SW480 (cell line): ENCODE results near the gene KSR2.
"Not testable (repeated sequence)": the region's sequence is repeated elsewhere in the genome, so short reads cannot be mapped to it uniquely, and the experiment has no call there.

Experiments used
- DNase-seq: peaks from one replicate; pipeline ENCODE4 v3.0.0-alpha.2; 2016; ENCODE audit warnings: low spot score

The KSR2 gene

DNA sequence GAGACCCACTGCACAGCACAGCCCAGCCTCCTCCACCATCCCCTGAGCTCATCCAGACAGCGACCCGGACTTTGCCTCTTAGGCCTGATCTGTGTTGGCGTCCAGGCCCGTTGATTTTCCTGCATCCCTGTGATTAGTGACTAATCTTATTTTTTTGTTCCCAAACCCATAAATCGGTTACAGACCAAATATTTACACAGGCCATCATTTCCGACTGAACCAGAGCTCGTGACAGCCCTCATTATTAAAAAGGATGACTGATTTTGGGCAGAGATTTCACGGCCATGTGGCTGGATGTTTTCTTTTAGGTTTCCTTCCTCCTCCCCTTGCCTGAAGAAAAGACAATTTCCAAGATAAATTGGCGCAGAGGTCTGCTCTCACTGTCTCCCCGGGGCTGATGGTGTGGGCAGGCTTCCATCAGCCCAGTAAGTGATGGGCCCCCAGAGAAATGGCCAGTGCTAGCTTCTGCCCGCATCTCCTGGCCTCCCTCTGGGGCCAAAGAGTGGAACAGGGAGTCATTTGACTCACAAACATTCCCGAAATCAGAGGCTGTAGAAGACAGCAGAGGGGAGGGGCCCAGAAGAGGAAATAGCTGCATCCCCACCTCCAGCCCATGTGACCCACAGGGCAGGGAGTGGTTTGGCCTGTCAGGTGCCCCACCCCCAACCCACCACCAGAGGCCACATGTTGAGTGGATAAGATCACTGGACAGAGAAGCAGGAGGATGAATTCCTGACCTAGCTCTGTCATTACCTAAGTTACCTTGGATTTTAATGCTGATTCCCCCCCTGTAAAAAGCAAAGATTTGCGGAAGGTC is 283.5 kb downstream of the KSR2 start:
- peak; percentile 91 for DNase-seq

DNA sequence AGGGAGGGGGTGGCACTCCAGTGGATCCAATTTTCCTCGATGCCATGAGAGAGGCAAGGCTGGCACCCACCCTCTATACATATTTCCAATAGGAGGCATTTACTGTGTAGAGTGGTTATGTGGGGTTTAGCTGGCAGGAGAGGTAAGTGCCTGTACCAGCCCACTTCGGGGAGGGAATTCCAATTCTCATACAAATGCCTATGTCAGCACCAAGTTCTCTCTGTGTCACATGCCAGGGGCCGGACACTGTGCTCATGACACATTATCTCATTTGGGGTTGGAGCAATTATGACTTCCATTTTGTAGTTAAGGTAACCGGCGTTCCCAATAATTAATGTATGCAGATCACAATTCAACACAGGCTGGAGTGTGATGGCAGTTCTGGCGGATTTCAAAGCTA is 284.3 kb downstream of the KSR2 start:
- no peak for DNase-seq

DNA sequence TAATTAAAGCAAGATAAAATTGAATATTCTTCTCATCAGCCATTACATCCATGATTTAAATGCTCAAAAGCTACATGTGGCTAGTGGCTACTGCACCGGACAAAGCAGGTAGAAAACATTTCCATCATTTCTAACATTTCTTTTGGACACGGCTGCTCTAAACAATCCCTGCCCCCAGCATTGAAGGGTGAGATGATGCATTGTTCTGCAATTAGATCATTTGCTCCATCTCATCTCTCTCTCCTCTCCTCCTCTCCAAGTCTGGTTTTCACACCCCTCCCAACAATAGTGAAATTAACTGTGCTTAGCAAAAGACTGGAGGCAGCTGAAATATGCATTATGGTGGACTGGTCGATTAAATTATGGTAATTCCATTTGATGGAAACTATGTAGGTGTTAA is 288.5 kb downstream of the KSR2 start:
- no peak for DNase-seq

GRCh38 chr12:117679776-117680175 is 289.0 kb downstream of the KSR2 start:
- DNase-seq, result no peak

GRCh38 chr12:117674763-117675162 is 294.0 kb downstream of the KSR2 start:
- DNase-seq, result no peak

- DNase-seq, result peak; percentile 77
Measured at GRCh38 chr12:117674313-117674712, 294.5 kb downstream of the KSR2 start.

DNA sequence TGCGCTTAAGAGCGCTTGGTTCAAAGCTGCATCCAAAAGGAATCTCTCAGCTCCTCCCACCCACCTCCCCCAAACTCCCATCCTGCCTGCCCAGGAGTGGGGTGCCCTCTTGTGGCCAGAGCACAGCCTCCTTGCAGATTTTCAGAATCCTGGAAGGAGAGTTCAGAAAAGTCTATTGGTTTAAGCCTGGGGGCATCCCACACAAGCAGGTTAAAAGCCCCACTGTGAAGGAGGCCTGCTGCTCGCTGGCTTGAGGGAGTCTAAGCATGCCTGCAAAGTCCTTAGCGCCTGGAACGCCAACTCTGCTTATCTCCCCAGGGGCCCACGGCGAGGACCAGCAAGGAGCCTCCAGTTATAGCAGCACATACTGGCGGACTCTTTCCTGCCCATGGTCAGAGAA is 297.1 kb downstream of the KSR2 start:
- peak; percentile 9 for DNase-seq

GRCh38 chr12:117664169-117664568 is 304.6 kb downstream of the KSR2 start:
- DNase-seq, result no peak

DNA sequence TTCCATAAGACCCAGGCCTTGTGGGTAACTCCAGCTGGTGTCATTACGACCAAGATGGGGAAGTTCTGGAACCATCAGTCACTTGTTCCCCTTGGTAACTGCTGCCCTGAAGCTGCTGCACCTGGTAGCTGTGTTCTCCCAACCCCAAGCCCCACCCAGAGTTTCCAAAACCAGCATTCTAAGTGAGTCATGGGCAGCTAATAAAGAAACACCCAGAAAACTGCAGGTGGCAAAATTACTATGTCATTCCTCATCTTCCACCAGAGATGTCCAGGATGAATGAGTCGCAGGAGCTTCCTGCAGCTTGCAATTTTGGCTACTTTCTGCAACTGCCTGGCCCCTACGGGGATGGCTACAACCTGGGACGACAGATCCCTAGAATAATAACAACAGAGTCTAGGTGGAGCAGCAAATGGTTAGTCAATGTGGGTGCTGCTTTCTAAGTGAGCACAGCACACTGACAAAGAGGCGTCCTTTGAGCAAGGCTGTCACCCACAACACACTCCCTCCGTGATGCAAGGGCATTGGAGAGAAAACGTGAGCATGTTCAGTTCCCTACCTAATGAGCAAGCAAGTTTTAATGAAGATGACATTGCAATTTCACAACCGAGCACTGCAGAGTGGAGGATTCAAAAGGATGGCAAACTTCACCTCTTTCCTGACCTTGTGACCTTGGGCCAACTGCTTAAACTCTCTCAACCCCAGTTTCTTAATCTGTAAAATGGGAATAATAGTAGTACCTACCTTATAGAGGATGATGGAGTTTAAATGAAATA is 306.0 kb downstream of the KSR2 start:
- no peak for DNase-seq

- no peak for DNase-seq
Measured at GRCh38 chr12:117662220-117662619, 306.6 kb downstream of the KSR2 start.

DNA sequence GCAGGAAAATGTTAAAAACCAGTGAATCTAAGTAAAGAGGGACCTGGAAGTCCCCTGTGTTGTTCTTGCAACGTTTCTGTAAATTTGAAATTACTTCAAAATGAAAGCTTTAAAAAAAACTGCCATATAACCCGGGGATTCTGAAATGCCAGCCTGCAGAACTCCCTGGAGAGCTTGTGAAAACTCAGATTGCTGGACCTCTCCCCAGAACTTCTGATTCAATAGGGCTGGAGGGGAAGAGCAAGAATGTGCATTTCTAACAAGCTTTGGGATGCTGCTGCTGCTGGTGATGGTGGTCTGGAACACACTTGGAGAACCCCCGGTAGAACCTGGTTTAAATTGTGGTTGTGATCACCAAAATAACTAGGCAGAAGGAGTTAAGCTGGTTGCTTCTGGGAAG is 307.3 kb downstream of the KSR2 start:
- DNase-seq, result no peak

DNA sequence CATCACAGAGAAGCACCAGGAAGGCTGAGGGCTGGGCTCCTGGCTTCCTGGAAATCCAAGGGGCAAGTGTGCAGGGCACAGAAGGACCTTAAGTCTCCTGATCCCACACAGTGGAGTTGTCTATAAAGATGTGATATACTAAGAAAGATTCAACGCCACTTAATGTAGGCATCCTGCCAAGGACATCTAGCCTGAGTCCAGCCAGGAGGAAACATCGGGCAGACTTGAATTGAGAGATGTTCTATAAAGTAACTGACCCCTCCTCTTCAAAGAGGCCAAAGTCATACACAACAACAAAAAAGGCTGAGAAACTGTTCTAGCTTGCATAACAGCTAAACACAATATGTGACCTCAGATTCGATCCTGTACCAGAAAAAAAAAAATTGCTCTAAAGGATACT is 307.9 kb downstream of the KSR2 start:
- DNase-seq, result no peak

GRCh38 chr12:117658226-117658625 is 310.6 kb downstream of the KSR2 start:
- no peak for DNase-seq

GRCh38 chr12:117649796-117650195 is 319.0 kb downstream of the KSR2 start:
- no peak for DNase-seq

- DNase-seq, result no peak
Measured at GRCh38 chr12:117646520-117646919, 322.3 kb downstream of the KSR2 start.

DNA sequence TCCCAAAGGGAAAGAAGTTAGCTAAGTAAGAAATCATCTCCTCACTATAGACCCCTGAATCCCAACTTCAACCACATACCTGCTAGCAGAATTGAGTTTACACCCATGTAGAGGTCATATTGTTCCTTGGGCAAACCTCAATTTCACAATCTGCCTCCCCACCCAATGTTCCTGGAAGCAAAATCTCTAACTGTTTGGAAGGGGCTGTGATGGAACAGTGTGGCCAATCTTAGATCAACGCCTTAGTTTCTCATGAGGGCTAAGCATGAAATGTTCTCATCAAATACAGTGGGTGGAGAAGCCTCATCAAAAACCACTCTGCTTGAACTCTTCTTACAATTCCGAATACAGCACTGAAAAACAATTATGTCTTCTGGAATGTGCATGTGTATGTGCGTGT is 323.3 kb downstream of the KSR2 start:
- no peak for DNase-seq

DNA sequence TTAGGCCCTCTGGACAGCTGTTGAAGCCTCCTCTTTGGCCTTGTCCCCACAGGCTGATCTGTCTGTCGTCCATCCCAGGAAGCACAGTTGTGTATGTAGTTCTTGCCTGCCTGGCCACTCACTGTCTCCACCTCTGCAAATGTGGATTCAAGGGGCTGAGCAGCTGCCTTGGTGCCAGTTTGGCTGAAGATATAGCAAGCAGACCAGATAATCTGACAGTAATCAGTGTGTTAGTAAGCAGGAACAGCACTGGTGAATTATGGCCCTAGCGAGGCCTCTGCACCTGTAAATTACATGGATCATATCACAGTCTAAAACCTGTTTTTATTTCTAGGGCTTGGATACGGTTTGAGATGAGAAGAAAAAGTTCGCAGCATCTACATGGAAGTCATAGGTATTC is 324.8 kb downstream of the KSR2 start:
- DNase-seq, result no peak

- no peak for DNase-seq
Measured at GRCh38 chr12:117641885-117642284, 326.9 kb downstream of the KSR2 start.

- no peak for DNase-seq
Measured at GRCh38 chr12:117640511-117640910, 328.3 kb downstream of the KSR2 start.

DNA sequence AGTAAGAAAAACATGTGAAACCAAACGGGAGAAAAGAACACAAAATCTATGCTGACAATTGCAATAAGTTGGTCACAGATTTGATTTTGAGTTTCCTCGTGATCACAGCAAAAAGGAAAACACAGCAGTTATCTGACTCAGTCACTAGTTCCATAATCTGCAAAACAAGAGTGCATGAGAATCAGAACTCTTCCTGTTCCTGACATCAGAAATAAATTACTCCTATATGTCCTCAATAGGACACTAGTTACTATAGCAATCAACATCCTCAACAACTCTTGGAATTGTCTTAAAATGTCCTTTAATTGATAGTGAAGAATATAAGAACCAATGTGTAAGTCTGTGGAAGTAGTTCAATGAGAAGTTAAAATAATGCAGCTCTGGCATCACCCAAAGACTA is 339.3 kb downstream of the KSR2 start:
- DNase-seq, result no peak

DNA sequence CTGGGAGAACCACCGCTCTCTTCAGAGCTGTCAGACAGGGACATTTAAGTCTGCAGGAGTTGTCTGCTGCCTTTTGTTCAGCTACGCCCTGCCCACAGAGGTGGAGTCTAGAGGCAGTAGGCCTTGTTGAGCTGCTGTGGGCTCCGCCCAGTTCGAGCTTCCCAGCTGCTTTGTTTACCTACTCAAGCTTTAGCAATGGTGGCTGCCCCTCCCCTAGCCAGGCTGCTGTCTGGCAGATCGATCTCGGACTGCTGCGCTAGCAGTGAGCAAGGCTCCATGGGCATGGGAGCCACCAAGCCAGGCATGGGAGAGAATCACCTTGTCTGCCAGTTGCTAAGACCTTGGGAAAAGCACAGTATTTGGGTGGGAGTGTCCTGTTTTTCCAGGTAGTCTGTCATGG is 340.1 kb downstream of the KSR2 start:
- not testable (repeated sequence) for DNase-seq

DNA sequence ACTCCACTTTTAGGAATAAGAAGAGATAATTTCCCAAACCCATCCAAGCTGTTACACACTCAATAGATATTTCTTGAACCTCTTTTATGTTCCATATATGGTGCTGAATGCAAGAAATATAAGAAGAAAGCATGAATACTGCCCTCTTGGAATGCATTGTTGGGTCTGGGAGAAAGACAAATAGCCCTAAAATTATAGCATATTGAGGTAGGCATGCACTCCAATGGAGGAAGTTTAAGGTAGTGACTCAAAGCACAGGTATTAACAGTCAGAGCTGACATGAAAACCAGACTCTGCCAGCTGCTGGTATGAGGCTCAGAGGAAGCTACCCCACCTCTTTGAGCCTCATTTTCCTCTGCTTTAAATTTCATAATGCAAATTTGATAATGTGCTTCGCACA is 346.0 kb downstream of the KSR2 start:
- no peak for DNase-seq

DNA sequence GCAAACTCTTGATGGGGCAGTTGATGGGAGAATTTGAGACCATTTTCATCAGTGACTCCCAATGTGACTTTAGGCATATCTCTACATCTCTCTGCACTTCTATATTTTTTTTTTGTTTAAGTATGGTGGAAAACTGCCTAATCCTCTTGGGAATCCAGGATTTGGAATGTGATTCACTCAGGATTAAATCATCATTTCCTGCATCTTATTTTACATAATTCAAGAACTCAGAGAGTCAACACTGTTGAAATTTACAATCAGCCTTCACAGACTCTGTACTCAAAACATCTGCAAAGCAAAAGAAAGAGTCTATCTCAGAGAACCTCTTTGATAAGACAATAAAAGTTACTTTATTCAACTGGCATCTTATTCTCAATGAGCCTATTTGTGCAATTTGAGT is 346.7 kb downstream of the KSR2 start:
- DNase-seq, result no peak

DNA sequence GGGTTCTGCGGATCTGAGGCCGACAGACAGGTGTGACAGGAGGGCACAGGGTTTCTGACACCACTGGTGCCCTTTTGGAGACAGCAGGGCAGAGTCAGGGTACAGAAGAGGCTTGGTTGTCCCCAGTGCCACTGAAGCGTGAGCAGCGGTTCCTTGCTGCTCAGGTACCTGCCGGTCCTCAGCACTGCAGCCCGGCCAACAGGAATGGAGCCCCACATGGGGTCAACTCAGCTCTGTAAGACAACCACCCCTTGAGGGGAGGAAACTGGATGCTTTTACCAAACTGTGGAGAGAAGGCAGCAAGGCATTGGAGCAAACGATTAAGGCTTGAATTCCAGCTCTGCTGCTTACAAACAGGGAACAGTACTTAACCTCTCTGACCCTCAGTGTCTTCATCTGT is 361.0 kb downstream of the KSR2 start:
- DNase-seq, result no peak
